Retina (tissue), 1 donor: ENCODE data around the gene P2RY4.
"Not testable (repeated sequence)": the region's sequence is repeated elsewhere in the genome, so short reads cannot be mapped to it uniquely, and the experiment has no call there.

Experiments used
- DNase-seq: peaks from one replicate; pipeline ENCODE4 v3.0.0-alpha.2; 2016

P2RY4 gene

GRCh38 chrX:70241501-70241900 lies 18.5 kb downstream of the P2RY4 start:
- no peak for DNase-seq

GRCh38 chrX:70240751-70241150 lies 19.3 kb downstream of the P2RY4 start:
- no peak for DNase-seq

GRCh38 chrX:70234355-70234754 lies 25.6 kb downstream of the P2RY4 start, which contains the start of gene AWAT1:
TSS of gene AWAT1 (plus strand) at chrX:70234655. CDS start at chrX:70234696, 41 bp downstream.
- DNase-seq, result no peak

- no peak for DNase-seq
These were observed 28.3 kb downstream of the P2RY4 start for GRCh38 chrX:70231666-70232065.

GRCh38 chrX:70226687-70227086 lies 33.3 kb downstream of the P2RY4 start:
- no peak for DNase-seq

- no peak for DNase-seq
These were observed 34.0 kb downstream of the P2RY4 start for GRCh38 chrX:70226048-70226447.

GRCh38 chrX:70219938-70220764 lies 39.9 kb downstream of the P2RY4 start:
- DNase-seq, result no peak

GRCh38 chrX:70209570-70209969 lies 50.4 kb downstream of the P2RY4 start:
- DNase-seq, result not testable (repeated sequence)

GRCh38 chrX:70208479-70208878 lies 51.5 kb downstream of the P2RY4 start:
- DNase-seq, result no peak
